HEK293 (cell line): ENCODE data around the gene YY1AP1.
"Not testable (repeated sequence)": the region's sequence is repeated elsewhere in the genome, so short reads cannot be mapped to it uniquely, and the experiment has no call there.

ENCODE experiments used
- CTCF ChIP-seq: fragments of 450-650 bp; formaldehyde crosslinking; IDR thresholded peaks from 2 replicates; pipeline ENCODE4 v1.5.1; 2016; ENCODE audit warnings: missing biosample characterization, missing genetic modification characterization
- GLI4 ChIP-seq: fragments of 450-650 bp; formaldehyde crosslinking; IDR thresholded peaks from 2 replicates; pipeline ENCODE4 v1.5.1; 2016; ENCODE audit warnings: missing biosample characterization, missing genetic modification characterization
- MEIS1 ChIP-seq: sonication (generic); formaldehyde crosslinking; IDR thresholded peaks from 2 replicates; pipeline ENCODE4 v1.8.1; 2022; ENCODE audit warnings: missing genetic modification reagents, mild to moderate bottlenecking, borderline replicate concordance
- SCRT2 ChIP-seq: fragments of 450-650 bp; formaldehyde crosslinking; IDR thresholded peaks from 2 replicates; pipeline ENCODE4 v1.5.1; 2016; ENCODE audit warnings: missing biosample characterization, missing genetic modification characterization
- ZBTB44 ChIP-seq: fragments of 450-650 bp; IDR thresholded peaks from 2 replicates; pipeline ENCODE4 v1.5.1; 2018; ENCODE audit warnings: missing biosample characterization, mild to moderate bottlenecking, missing genetic modification characterization
- ZNF112 ChIP-seq: fragments of 450-650 bp; formaldehyde crosslinking; IDR thresholded peaks from 2 replicates; pipeline ENCODE4 v1.5.0; 2017; ENCODE audit warnings: missing biosample characterization, missing genetic modification characterization
- ZNF184 ChIP-seq: fragments of 450-650 bp; IDR thresholded peaks from 2 replicates; pipeline ENCODE4 v1.5.1; 2018; ENCODE audit warnings: missing biosample characterization, mild to moderate bottlenecking, missing genetic modification characterization
- ZNF274 ChIP-seq, 2 experiments: fragments of 200-500 bp in 1 of 2; fragments of 450-650 bp in 1 of 2; sonication (Bioruptor generic) in 1 of 2; formaldehyde crosslinking in 1 of 2; IDR thresholded peaks; 2 replicates each; pipeline versions ENCODE4 v1.5.1 to v1.6.1; 2014 to 2016; ENCODE audit warnings: borderline replicate concordance in 1 of 2, inconsistent platforms in 1 of 2, low read length in 1 of 2, missing biosample characterization in 1 of 2, missing genetic modification characterization in 1 of 2
- ZNF513 ChIP-seq: fragments of 450-650 bp; IDR thresholded peaks from 2 replicates; pipeline ENCODE4 v1.5.1; 2018; ENCODE audit warnings: missing biosample characterization, missing genetic modification characterization
- ZNF530 ChIP-seq: fragments of 450-650 bp; formaldehyde crosslinking; IDR thresholded peaks from 2 replicates; pipeline ENCODE4 v1.5.1; 2016; ENCODE audit warnings: low read depth, missing biosample characterization, missing genetic modification characterization

GRCh38 chr1:155699062-155699461 is 10.5 kb upstream of the YY1AP1 start:
- TF ChIP-seq ZBTB44; MEIS1 (CRISPR knock-in tag); CTCF; ZNF184 (tag by site-specific recombination); GLI4 (tag by site-specific recombination); ZNF274 (IDR thresholded peaks at IDR 0.05; ENCODE audit: low read length); ZNF274 (tag by site-specific recombination; IDR thresholded peaks at IDR 0.05; ENCODE audit: borderline replicate concordance); ZNF513; SCRT2; ZNF530 (tag by site-specific recombination); ZNF112 (tag by site-specific recombination): not testable (repeated sequence)
